AG04450 (cell line): Measurements from ENCODE around the gene ZFP90. TPM values are rescaled to one million over a fixed set of nuclear protein-coding genes. Genes with fewer than 3 reads are reported as not detected.

Source experiments
- CTCF ChIA-PET: fragments of 300-600, 350-600 bp; formaldehyde crosslinking; extraction: SDS; loops from one replicate; lab custom pipeline; 2022; ENCODE audit warnings: antibody characterized with exemption, inconsistent platforms; lab: Charles Lee
- POLR2A ChIA-PET: fragments of 350-600 bp; formaldehyde crosslinking; extraction: SDS; loops from one replicate; lab custom pipeline; 2021; ENCODE audit warnings: antibody characterized with exemption, inconsistent platforms; lab: Yijun Ruan, JAX
- DNase-seq: peaks from one replicate; pipeline ENCODE4 v3.0.0-alpha.2; 2011; ENCODE audit warnings: low read depth, low spot score
- H3K27ac ChIP-seq: one replicate; pipeline ENCODE4 v1.5.1; 2012; ENCODE audit warnings: low read depth, low read length, control low read depth
- H3K27me3 ChIP-seq: one replicate; pipeline ENCODE4 v1.6.0; 2012; ENCODE audit warnings: low read length; ENCODE audit not compliant: control insufficient read depth, insufficient read depth
- H3K4me3 ChIP-seq: 2 replicates; pipeline ENCODE4 v1.5.1; 2011; ENCODE audit warnings: mild to moderate bottlenecking, low read depth, low read length, control low read depth
- H3K9me3 ChIP-seq: 2 replicates; pipeline ENCODE4 v1.5.1; 2012; ENCODE audit warnings: low read length; ENCODE audit not compliant: control insufficient read depth, insufficient read depth
- CTCF ChIP-seq: IDR thresholded peaks from 2 replicates; pipeline ENCODE4 v1.5.1; 2011; ENCODE audit warnings: low read depth, low read length, control low read depth, inconsistent platforms
- polyA plus RNA-seq: library from polyadenylated mRNA; depleted of rRNA; stranded (reverse); fragments of >200 nt; gene quantifications from 2 replicates; pipeline ENCODE4 v1.2.3, GENCODE V29; 2011

Gene ZFP90
- polyA plus RNA-seq, 1 experiment: 25.2 TPM

- Histone ChIP-seq H3K9me3 (no peaks in the 10 kb centered on the region), H3K27ac (no peak overlapping the region), H3K4me3 (no peak overlapping the region), H3K27me3 (peaks cover 7% of the 10 kb centered on the region)
- ChIA-PET POLR2A (no interaction called here), CTCF (no interaction called here)
- TF ChIP-seq CTCF: no peak
- no peak for DNase-seq
These were observed 40.1 kb upstream of the ZFP90 start for GRCh38 chr16:68499006-68499405.

GRCh38 chr16:68503334-68503733 lies 35.8 kb upstream of the ZFP90 start:
- CTCF ChIA-PET: no interaction called here
- H3K9me3 ChIP-seq: no peaks in the 10 kb centered on the region
- TF ChIP-seq CTCF: no peak
- peaks cover 12% of the 10 kb centered on the region for H3K27me3 ChIP-seq
- no peak overlapping the region for H3K4me3 ChIP-seq
- POLR2A ChIA-PET: no interaction called here
- no peak for DNase-seq
- no peak overlapping the region for H3K27ac ChIP-seq

- no peak overlapping the region for H3K27ac ChIP-seq
- no peak for TF ChIP-seq CTCF
- DNase-seq: no peak
- CTCF ChIA-PET: interaction anchor here (1.1 kb wide), 1 partner anchor 107 kb away, joined by 4 read pairs; no protein-coding TSS in a partner anchor
- H3K9me3 ChIP-seq: no peaks in the 10 kb centered on the region
- peaks cover 12% of the 10 kb centered on the region for H3K27me3 ChIP-seq
- POLR2A ChIA-PET: no interaction called here
- no peak overlapping the region for H3K4me3 ChIP-seq
These were observed 35.0 kb upstream of the ZFP90 start for GRCh38 chr16:68504066-68504465.

- Histone ChIP-seq H3K4me3 (no peak overlapping the region), H3K27me3 (peaks cover 10% of the 10 kb centered on the region), H3K9me3 (peaks cover 7% of the 10 kb centered on the region; the same call in 1 of the 2 replicates), H3K27ac (no peak overlapping the region)
- TF ChIP-seq CTCF: no peak
- ChIA-PET POLR2A (no interaction called here), CTCF (interaction anchor here (1.7 kb wide), 1 partner anchor 14 kb away, joined by 6 read pairs; no protein-coding TSS in a partner anchor)
- no peak for DNase-seq
These were observed 32.6 kb upstream of the ZFP90 start for GRCh38 chr16:68506331-68507053.

- Histone ChIP-seq H3K4me3 (no peak overlapping the region), H3K9me3 (peaks cover 7% of the 10 kb centered on the region; the same call in 1 of the 2 replicates), H3K27ac (no peak overlapping the region), H3K27me3 (peaks cover 7% of the 10 kb centered on the region)
- TF ChIP-seq CTCF: no peak
- no peak for DNase-seq
- ChIA-PET CTCF (interaction anchor here (1.0 to 3.2 kb wide), 2 partner anchors 13 to 111 kb away, joined by 4 to 20 read pairs; no protein-coding TSS in a partner anchor), POLR2A (no interaction called here)
These were observed 31.1 kb upstream of the ZFP90 start for GRCh38 chr16:68508013-68508412.
